AG09309 (cell line): ENCODE data around the gene NT5M.

Experiments used
- DNase-seq: peaks from one replicate; pipeline ENCODE4 v3.0.0-alpha.2; 2010; ENCODE audit warnings: low read depth
- H3K4me3 ChIP-seq: 2 replicates; pipeline ENCODE4 v1.5.1; 2011; ENCODE audit warnings: mild to moderate bottlenecking, low read depth, low read length, moderate library complexity; ENCODE audit not compliant: control insufficient read depth
- TF ChIP-seq, protein P1 (sequence below): IDR thresholded peaks from 2 replicates; pipeline ENCODE4 v1.5.1; 2011; ENCODE audit warnings: mild to moderate bottlenecking, low read depth, low read length, inconsistent platforms; ENCODE audit not compliant: insufficient read depth, control insufficient read depth; ENCODE audit errors: missing control alignments

The NT5M gene

DNA sequence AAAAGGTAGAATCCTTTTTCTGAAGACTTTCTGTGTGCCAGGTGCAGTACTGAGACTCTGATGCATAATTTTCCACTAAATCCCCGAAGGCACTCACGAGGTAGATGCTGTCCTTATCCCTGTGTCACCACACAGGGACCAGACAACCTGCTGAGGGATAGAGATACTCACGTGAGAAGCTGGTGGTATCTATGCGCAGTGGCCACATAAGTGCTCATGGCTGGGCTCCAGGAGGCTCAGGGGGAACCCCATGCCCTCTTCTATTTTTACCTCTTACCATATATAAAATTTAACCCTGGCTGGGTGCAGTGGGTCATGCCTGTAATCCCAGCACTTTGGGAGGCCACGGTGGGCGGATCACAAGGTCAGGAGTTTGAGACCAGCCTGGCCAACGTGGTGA is 38.3 kb downstream of the NT5M start:
- no peak for DNase-seq
- TF ChIP-seq, protein P1, sequence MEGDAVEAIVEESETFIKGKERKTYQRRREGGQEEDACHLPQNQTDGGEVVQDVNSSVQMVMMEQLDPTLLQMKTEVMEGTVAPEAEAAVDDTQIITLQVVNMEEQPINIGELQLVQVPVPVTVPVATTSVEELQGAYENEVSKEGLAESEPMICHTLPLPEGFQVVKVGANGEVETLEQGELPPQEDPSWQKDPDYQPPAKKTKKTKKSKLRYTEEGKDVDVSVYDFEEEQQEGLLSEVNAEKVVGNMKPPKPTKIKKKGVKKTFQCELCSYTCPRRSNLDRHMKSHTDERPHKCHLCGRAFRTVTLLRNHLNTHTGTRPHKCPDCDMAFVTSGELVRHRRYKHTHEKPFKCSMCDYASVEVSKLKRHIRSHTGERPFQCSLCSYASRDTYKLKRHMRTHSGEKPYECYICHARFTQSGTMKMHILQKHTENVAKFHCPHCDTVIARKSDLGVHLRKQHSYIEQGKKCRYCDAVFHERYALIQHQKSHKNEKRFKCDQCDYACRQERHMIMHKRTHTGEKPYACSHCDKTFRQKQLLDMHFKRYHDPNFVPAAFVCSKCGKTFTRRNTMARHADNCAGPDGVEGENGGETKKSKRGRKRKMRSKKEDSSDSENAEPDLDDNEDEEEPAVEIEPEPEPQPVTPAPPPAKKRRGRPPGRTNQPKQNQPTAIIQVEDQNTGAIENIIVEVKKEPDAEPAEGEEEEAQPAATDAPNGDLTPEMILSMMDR: no peak
- no peak overlapping the region for H3K4me3 ChIP-seq

DNA sequence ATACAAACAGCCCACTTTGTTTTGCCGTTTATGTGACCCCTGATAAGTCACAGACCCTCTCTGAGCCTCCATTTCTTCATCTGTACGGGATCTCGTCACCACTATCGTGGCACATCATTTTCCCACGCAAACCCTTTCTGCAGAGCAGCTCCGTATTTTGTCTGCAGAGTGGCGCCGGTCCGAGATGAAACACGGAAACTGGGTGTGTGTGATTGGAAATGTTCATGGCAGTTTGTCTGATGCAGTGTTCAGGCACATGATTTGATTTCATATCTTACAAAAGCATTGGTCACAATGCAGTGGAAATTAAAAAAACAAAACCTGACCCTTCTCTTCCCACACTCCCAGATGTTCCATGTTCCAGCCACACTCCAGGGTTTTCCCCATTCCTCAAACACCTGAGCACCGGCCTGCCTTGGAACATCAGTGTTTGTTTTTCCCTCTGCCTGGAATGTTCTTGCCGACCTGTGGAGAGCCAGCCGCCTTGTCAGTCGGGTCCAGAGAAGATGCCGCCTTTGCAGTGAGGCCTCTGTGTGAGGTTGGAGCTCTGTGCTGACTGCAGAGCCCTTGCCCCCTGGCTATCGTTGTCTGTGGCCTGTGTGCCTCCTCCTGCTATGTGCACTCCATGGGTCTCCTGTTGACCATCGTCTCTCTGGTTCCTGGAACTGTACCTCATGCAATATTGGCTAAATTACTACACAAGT is 39.2 kb downstream of the NT5M start:
- no peak overlapping the region for H3K4me3 ChIP-seq
- DNase-seq: no peak
- TF ChIP-seq, protein P1: no peak

DNA sequence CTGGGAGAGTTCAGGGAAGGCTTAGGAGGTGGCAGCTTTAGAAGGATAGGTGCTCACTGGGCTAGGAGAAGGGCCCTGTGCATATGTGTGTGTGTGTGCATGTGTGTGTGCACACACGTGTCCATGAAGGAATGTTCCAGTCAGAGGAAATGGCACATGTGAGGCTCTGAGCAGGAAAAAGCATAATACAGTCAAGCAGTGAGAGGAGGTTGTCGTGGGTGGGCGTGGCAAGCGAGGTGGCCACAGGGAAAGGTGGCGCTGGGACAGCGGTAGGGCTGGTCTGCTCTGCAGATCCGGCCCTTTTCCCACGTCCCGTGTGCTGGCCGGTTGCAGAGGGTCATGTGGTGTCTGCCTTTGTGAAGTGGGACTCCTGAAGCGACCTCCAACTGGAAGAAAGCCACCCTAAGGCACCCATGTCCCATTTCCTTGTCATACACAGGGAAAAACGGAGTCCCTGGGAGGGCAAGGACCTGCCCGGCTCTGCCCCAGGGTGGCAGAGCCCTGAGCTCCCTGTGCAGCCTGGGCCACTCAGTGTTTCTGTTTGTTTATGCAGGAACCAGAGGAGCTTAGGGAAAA is 40.1 kb downstream of the NT5M start:
- no peak overlapping the region for H3K4me3 ChIP-seq
- DNase-seq: no peak
- TF ChIP-seq, protein P1: no peak

DNA sequence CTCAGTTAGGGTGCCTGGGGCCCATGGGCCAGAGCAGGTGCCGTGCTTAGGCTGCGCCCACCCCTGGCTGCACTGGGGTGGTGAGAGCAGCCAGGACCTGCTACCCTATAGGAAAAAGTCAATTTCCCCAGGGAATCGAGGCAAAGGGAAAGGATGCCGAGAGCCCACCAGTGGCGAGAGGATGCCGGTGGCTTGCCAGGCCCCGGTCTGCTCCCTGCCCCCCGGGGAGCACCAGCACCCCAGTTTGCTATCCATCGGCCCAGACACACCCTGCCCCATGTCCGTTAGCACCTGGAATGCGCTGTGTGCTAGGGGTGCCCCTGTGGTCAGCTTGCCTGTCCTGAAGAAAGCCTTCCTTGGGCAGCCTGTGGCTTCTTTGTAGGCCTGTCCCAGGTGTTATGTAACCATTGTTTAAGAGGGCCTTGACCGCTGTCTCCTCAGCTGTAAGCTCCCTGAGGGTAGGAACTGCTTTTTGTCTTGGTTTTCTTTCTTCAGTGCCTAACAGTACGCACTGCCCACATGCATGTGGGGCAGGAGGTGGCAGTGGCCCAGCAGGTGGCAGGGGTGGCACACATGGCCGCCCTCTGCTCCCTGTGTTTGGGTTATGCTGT is 40.8 kb downstream of the NT5M start:
- TF ChIP-seq, protein P1: no peak
- no peak for DNase-seq
- no peak overlapping the region for H3K4me3 ChIP-seq

DNA sequence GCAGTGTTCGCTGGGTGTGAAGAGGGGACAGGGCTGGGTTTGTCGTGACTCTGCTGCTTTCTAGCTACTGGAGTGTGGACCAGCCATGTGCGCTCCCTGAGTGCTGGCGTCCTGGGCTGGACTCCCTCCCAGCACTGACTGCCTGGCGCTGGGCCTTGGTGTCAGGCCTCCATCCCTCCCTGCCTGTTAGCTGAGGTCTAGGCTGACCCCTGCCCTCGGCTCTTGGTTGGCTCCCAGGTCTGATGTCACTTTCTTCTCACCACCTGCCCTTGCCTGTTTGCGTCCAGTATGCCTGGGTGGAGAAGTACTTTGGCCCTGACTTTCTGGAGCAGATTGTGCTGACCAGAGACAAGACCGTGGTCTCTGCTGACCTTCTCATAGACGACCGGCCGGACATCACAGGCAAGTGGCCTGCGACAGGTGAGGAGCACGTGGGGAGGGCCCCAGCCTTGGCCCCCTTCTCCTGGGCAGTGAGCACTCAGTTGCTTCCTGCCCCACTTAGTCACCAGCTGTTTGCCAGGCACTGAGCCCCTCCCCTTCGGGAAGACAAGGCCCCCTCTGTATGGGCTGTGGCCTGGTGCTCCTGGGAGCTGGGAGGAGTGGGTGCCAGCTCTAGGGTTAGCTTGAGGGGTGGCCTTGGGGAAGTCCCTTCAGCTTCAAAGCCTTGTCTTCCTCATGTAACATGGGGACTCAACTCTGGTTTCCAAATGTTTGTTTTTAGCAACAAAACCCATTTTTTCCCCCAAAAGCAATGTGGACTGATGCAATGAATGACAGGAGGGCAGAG is 41.5 kb downstream of the NT5M start:
- DNase-seq: no peak
- H3K4me3 ChIP-seq: no peak overlapping the region
- TF ChIP-seq, protein P1: no peak

DNA sequence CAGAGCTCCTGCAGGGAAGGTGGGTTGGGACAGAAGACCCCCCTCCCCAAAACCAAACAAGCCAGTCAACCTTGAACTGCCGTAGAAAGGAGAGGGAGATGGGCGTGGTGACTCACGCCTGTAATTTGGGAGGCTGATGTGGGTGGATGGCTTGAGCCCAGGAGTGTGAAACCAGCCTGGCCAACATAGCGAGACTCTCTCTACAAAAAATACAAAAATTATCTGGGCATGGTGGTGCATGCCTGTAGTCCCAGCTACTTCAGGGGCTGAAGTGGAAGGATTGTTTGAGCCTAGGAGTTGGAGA is 42.1 kb downstream of the NT5M start:
- no peak overlapping the region for H3K4me3 ChIP-seq
- DNase-seq: no peak
- TF ChIP-seq, protein P1: no peak
